ENCODE data around the gene MDC1.

Gene MDC1

GRCh38 chr6:30696432-30696831 is 20.6 kb downstream of the MDC1 start:
- no peak for DNase-seq

GRCh38 chr6:30691208-30691847 is 25.8 kb downstream of the MDC1 start:
- DNase-seq, result no peak

- DNase-seq, result peak; percentile 96
Measured at GRCh38 chr6:30690403-30691207, 26.5 kb downstream of the MDC1 start, which contains the start of gene NRM. Gene NRM, minus strand, starts transcription at chr6:30690984. Its CDS starts 10 bp downstream, at chr6:30690974.

- DNase-seq, result no peak
Measured at GRCh38 chr6:30689985-30690384, 27.1 kb downstream of the MDC1 start.

- DNase-seq, result no peak
Measured at GRCh38 chr6:30689022-30689865, 27.8 kb downstream of the MDC1 start.

- DNase-seq, result no peak
Measured at GRCh38 chr6:30688569-30688968, 28.5 kb downstream of the MDC1 start.

- peak; percentile 61 for DNase-seq
Measured at GRCh38 chr6:30687659-30688431, 29.2 kb downstream of the MDC1 start.

- peak; percentile 91 for DNase-seq
Measured at GRCh38 chr6:30686908-30687658, 30.0 kb downstream of the MDC1 start.

GRCh38 chr6:30686009-30686907 is 30.8 kb downstream of the MDC1 start, which contains the start of gene PPP1R18:
Gene PPP1R18, minus strand, starts transcription at chr6:30686645. Its CDS starts 627 bp downstream, at chr6:30686018.
- peak; percentile 85 for DNase-seq

GRCh38 chr6:30685157-30686008 is 31.7 kb downstream of the MDC1 start:
- peak; percentile 46 for DNase-seq

GRCh38 chr6:30684386-30685156 is 32.5 kb downstream of the MDC1 start:
- peak; percentile 86 for DNase-seq

- peak; percentile 59 for DNase-seq
Measured at GRCh38 chr6:30683980-30684338, 33.1 kb downstream of the MDC1 start.

GRCh38 chr6:30683183-30683979 is 33.7 kb downstream of the MDC1 start:
- DNase-seq, result no peak

GRCh38 chr6:30682143-30683117 is 34.7 kb downstream of the MDC1 start:
- peak; percentile 97 for DNase-seq

- no peak for DNase-seq
Measured at GRCh38 chr6:30681766-30682142, 35.3 kb downstream of the MDC1 start.

- DNase-seq, result no peak
Measured at GRCh38 chr6:30679765-30680535, 37.1 kb downstream of the MDC1 start.
